NB4 (cell line): ENCODE results near the gene CENPF.

Experiments used
- POLR2A ChIP-seq: IDR thresholded peaks from 2 replicates; pipeline ENCODE4 v1.6.1; 2011; ENCODE audit warnings: mild to moderate bottlenecking; ENCODE audit not compliant: insufficient read length; ENCODE audit errors: extremely low read depth
- TF ChIP-seq, protein P1 (sequence below): IDR thresholded peaks from one replicate; pipeline ENCODE4 v1.5.1; 2012; ENCODE audit warnings: low read depth, low read length

DNA sequence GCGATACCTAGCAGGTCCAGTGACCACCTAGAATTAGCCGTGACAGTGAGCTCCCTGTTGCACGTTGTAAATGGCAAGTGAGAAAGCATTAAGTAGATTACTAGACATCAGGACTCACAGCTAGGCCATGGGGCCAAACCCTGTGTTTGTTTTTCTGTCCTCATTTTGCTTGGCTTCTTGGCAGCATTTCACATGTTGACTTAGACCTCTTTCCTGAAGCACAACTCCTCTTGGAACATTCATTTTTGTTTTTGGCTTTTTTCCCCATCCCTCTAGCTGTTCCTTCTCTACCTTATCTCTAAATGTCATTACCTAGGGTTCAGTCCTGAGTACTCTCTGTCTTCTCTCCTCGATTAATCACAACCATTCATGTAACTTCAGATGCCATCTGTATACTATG, 34.7 kb upstream of the CENPF start:
- TF ChIP-seq, protein P1, sequence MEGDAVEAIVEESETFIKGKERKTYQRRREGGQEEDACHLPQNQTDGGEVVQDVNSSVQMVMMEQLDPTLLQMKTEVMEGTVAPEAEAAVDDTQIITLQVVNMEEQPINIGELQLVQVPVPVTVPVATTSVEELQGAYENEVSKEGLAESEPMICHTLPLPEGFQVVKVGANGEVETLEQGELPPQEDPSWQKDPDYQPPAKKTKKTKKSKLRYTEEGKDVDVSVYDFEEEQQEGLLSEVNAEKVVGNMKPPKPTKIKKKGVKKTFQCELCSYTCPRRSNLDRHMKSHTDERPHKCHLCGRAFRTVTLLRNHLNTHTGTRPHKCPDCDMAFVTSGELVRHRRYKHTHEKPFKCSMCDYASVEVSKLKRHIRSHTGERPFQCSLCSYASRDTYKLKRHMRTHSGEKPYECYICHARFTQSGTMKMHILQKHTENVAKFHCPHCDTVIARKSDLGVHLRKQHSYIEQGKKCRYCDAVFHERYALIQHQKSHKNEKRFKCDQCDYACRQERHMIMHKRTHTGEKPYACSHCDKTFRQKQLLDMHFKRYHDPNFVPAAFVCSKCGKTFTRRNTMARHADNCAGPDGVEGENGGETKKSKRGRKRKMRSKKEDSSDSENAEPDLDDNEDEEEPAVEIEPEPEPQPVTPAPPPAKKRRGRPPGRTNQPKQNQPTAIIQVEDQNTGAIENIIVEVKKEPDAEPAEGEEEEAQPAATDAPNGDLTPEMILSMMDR: no peak
- TF ChIP-seq POLR2A: no peak
